T-cell (primary cell): ENCODE measurements around the gene RASL11B. TPM values are rescaled to one million over a fixed set of nuclear protein-coding genes. Genes with fewer than 3 reads are reported as not detected.

Source experiments
- ATAC-seq, 4 experiments: fragments of 200-7000 bp in 3 of 4; fragments of 150-1000 bp in 1 of 4; cut with Tn5 transposase; replicated peaks in 1 of 4; 1 replicate in 3 of 4; 2 replicates in 1 of 4; pipeline ENCODE4 v1.10.0; 2021; ENCODE audit warnings: moderate library complexity in 3 of 4, mild to moderate bottlenecking in 2 of 4, moderate number of reproducible peaks in 1 of 4
- CTCF ChIA-PET, 2 donors: fragments of 300-600 bp; sonication (Branson Sonifier 250); formaldehyde crosslinking; loops; one replicate each; lab custom pipeline; 2022; ENCODE audit warnings: antibody characterized with exemption in 2 of 2; lab: Charles Lee
- POLR2A ChIA-PET, 2 donors: fragments of 300-600 bp; sonication (Branson Sonifier 250); formaldehyde crosslinking; loops; one replicate each; lab custom pipeline; 2022; ENCODE audit warnings: antibody characterized with exemption in 2 of 2; lab: Charles Lee
- DNase-seq, 35 experiments: peaks; one replicate each; pipeline versions ENCODE4 v3.0.0 to v3.0.0-alpha.2; 2013 to 2023
- H3K27ac ChIP-seq: one replicate; pipeline ENCODE4 v1.5.1; 2013; ENCODE audit warnings: low read length
- H3K27me3 ChIP-seq, 2 experiments: replicated peaks in 1 of 2; 1 replicate in 1 of 2; 2 replicates in 1 of 2; pipeline versions ENCODE4 v1.6.1 to v1.7.0; 2013; ENCODE audit warnings: low read length in 1 of 2, mixed read lengths in 1 of 2; ENCODE audit not compliant: control insufficient read depth in 2 of 2, insufficient read depth in 2 of 2; ENCODE audit errors: extremely low read depth in 1 of 2
- H3K36me3 ChIP-seq, 2 donors: 1 replicate in 1 of 2; 2 replicates in 1 of 2; pipeline versions ENCODE4 v1.6.1 to v1.7.0; 2013; ENCODE audit warnings: low read length in 1 of 2; ENCODE audit not compliant: control insufficient read depth in 2 of 2, insufficient read depth in 1 of 2; ENCODE audit errors: extremely low read depth in 1 of 2
- H3K4me1 ChIP-seq, 2 experiments: 1 replicate in 1 of 2; 2 replicates in 1 of 2; pipeline versions ENCODE4 v1.6.1 to v1.7.0; 2013; ENCODE audit warnings: low read length in 2 of 2, mixed read lengths in 1 of 2; ENCODE audit not compliant: insufficient read depth in 2 of 2, control insufficient read depth in 1 of 2; ENCODE audit errors: extremely low read depth in 1 of 2
- H3K4me3 ChIP-seq, 2 donors: 1 replicate in 1 of 2; 2 replicates in 1 of 2; pipeline versions ENCODE4 v1.5.1 to v1.7.0; 2013; ENCODE audit warnings: mild to moderate bottlenecking in 2 of 2, low read length in 1 of 2, moderate library complexity in 1 of 2; ENCODE audit not compliant: control insufficient read depth in 1 of 2; ENCODE audit errors: extremely low read depth in 1 of 2
- H3K9me3 ChIP-seq: 2 replicates; pipeline ENCODE4 v1.7.0; 2013
- H3K27ac Mint-ChIP-seq, 2 donors: one replicate each; pipeline ENCODE4 v1.8.0; 2020 to 2021; ENCODE audit warnings: mild to moderate bottlenecking in 2 of 2, mixed read lengths in 2 of 2
- H3K27me3 Mint-ChIP-seq, 2 donors: one replicate each; pipeline ENCODE4 v1.8.0; 2021 to 2022; ENCODE audit warnings: mixed read lengths in 2 of 2
- H3K36me3 Mint-ChIP-seq: one replicate; pipeline ENCODE4 v1.8.0; 2021; ENCODE audit warnings: mixed read lengths
- H3K4me1 Mint-ChIP-seq, 3 donors: one replicate each; pipeline ENCODE4 v1.8.0; 2020 to 2022; ENCODE audit warnings: mixed read lengths in 3 of 3, mild to moderate bottlenecking in 1 of 3
- H3K4me3 Mint-ChIP-seq, 3 donors: one replicate each; pipeline ENCODE4 v1.8.0; 2020 to 2022; ENCODE audit warnings: mild to moderate bottlenecking in 3 of 3, mixed read lengths in 3 of 3, moderate library complexity in 3 of 3
- H3K9me3 Mint-ChIP-seq, 3 donors: one replicate each; pipeline ENCODE4 v1.8.0; 2020 to 2022; ENCODE audit warnings: mixed read lengths in 3 of 3
- WGBS: methylation state at CpG from one replicate; pipeline ENCODE4 v1.1.5; 2013; ENCODE audit warnings: missing lambda C conversion rate; ENCODE audit not compliant: insufficient coverage; 5-methylcytosine and 5-hydroxymethylcytosine counted together
- total RNA-seq, 35 experiments: library from RNA in 6 of 35; stranded (reverse) in 6 of 35; fragments of 120-200 nt in 1 of 35; gene quantifications; one replicate each; pipeline versions ENCODE4 v1.2.1 to v1.2.4 and lab custom pipeline; 2013 to 2026

Gene RASL11B
- total RNA-seq, 5 donors from 2014 or later (not counting 1 experiment from before 2014, with no cell fraction given), result 0.32 to 0.72 (median 0.39) TPM; not detected in 1

GRCh38 chr4:52862639-52863161, 583 bp downstream of the RASL11B start:
- peaks cover 5 to 10% (median 10%) of the 10 kb centered on the region in 3 donors for H3K4me1 Mint-ChIP-seq
- CTCF ChIA-PET, result interaction anchor here in 1 of 2 donors (1.1 kb wide), 1 partner anchor 1371 kb away, joined by 3 read pairs; no protein-coding TSS in a partner anchor
- H3K36me3 ChIP-seq, result no peaks in the 10 kb centered on the region
- peak overlapping the region; percentile 45 to 66 for H3K4me3 ChIP-seq
- ATAC-seq (no peak), DNase-seq (peak in 1 of 35 experiments; percentile 4)
- peaks cover 29 to 32% of the 10 kb centered on the region in 2 donors for H3K27me3 Mint-ChIP-seq
- POLR2A ChIA-PET, result interaction anchor here in 1 of 2 donors (0.6 kb wide), 1 partner anchor 140 kb away, joined by 3 read pairs; no protein-coding TSS in a partner anchor
- H3K36me3 Mint-ChIP-seq, result no peaks in the 10 kb centered on the region
- no peak overlapping the region for H3K27ac ChIP-seq
- H3K4me3 Mint-ChIP-seq, result peak overlapping the region; percentile 67 to 79 (median 71)
- H3K9me3 Mint-ChIP-seq, result peaks cover 0 to 6% (median 4%) of the 10 kb centered on the region in 3 donors
- no peaks in the 10 kb centered on the region for H3K9me3 ChIP-seq
- H3K4me1 ChIP-seq, result peaks cover 4 to 16% of the 10 kb centered on the region in 2 experiments
- no peak overlapping the region for H3K27ac Mint-ChIP-seq
- 36% methylated on average over 22 of the region's 23 CpGs for WGBS
- H3K27me3 ChIP-seq, result peaks cover 14 to 18% of the 10 kb centered on the region in 2 experiments

- peak overlapping the region; percentile 67 to 79 (median 71) for H3K4me3 Mint-ChIP-seq
- CTCF ChIA-PET, result interaction anchor here in 1 of 2 donors (1.1 kb wide), 1 partner anchor 1371 kb away, joined by 3 read pairs; no protein-coding TSS in a partner anchor
- H3K27me3 ChIP-seq, result peaks cover 14 to 18% of the 10 kb centered on the region in 2 experiments
- ATAC-seq, result no peak
- DNase-seq, result no peak
- no peaks in the 10 kb centered on the region for H3K36me3 Mint-ChIP-seq
- peaks cover 4 to 16% of the 10 kb centered on the region in 2 experiments for H3K4me1 ChIP-seq
- H3K9me3 ChIP-seq, result no peaks in the 10 kb centered on the region
- peaks cover 0 to under 1% (median 0%) of the 10 kb centered on the region in 3 donors for H3K9me3 Mint-ChIP-seq
- peaks cover 25 to 32% of the 10 kb centered on the region in 2 donors for H3K27me3 Mint-ChIP-seq
- 98% methylated on average over 5 of the region's 6 CpGs for WGBS
- H3K27ac ChIP-seq, result no peak overlapping the region
- POLR2A ChIA-PET, result interaction anchor here in 1 of 2 donors (0.6 kb wide), 1 partner anchor 141 kb away, joined by 3 read pairs; no protein-coding TSS in a partner anchor
- H3K4me3 ChIP-seq, result no peak overlapping the region
- H3K4me1 Mint-ChIP-seq, result peaks cover 5 to 10% (median 10%) of the 10 kb centered on the region in 3 donors
- no peaks in the 10 kb centered on the region for H3K36me3 ChIP-seq
- no peak overlapping the region for H3K27ac Mint-ChIP-seq
Measured at GRCh38 chr4:52863324-52863723, 1.2 kb downstream of the RASL11B start.

- Mint-ChIP-seq H3K27ac (no peak overlapping the region), H3K4me1 (peaks cover 5 to 10% (median 10%) of the 10 kb centered on the region in 3 donors), H3K9me3 (no peaks in the 10 kb centered on the region), H3K4me3 (no peak overlapping the region), H3K36me3 (no peaks in the 10 kb centered on the region), H3K27me3 (peaks cover 22 to 23% of the 10 kb centered on the region in 2 donors)
- DNase-seq, result no peak
- POLR2A ChIA-PET, result interaction anchor here in 1 of 2 donors (0.6 kb wide), 1 partner anchor 276 kb away, joined by 3 read pairs; no protein-coding TSS in a partner anchor
- H3K27me3 ChIP-seq, result peaks cover 13 to 18% of the 10 kb centered on the region in 2 experiments
- no peak overlapping the region for H3K27ac ChIP-seq
- 100% methylated on average over 2 of the region's 5 CpGs for WGBS
- no peak overlapping the region for H3K4me3 ChIP-seq
- H3K9me3 ChIP-seq, result no peaks in the 10 kb centered on the region
- no peak for ATAC-seq
- peaks cover 4 to 16% of the 10 kb centered on the region in 2 experiments for H3K4me1 ChIP-seq
- CTCF ChIA-PET, result no interaction called here
- no peaks in the 10 kb centered on the region for H3K36me3 ChIP-seq
Measured at GRCh38 chr4:52864793-52865192, 2.7 kb downstream of the RASL11B start.

GRCh38 chr4:52865300-52865699, 3.2 kb downstream of the RASL11B start:
- Histone ChIP-seq H3K4me3 (no peak overlapping the region), H3K36me3 (no peaks in the 10 kb centered on the region), H3K27me3 (peaks cover 10 to 18% of the 10 kb centered on the region in 2 experiments), H3K4me1 (peaks cover 4 to 16% of the 10 kb centered on the region in 2 experiments), H3K27ac (no peak overlapping the region), H3K9me3 (no peaks in the 10 kb centered on the region)
- Mint-ChIP-seq H3K4me3 (no peak overlapping the region), H3K9me3 (no peaks in the 10 kb centered on the region), H3K4me1 (peaks cover 5 to 10% (median 10%) of the 10 kb centered on the region in 3 donors), H3K36me3 (no peaks in the 10 kb centered on the region), H3K27me3 (peaks cover 18 to 19% of the 10 kb centered on the region in 2 donors), H3K27ac (no peak overlapping the region)
- ChIA-PET POLR2A (no interaction called here), CTCF (no interaction called here)
- ATAC-seq, result no peak
- 84% methylated on average over 6 of the region's 9 CpGs for WGBS
- no peak for DNase-seq

- DNase-seq (no peak), ATAC-seq (no peak)
- WGBS, result no CpG with 5 or more reads among the region's 4 CpGs
- H3K4me1 Mint-ChIP-seq, result peaks cover 0 to under 1% (median under 1%) of the 10 kb centered on the region in 3 donors
- no peak overlapping the region for H3K27ac Mint-ChIP-seq
- Histone ChIP-seq H3K4me1 (peaks cover 4 to 9% of the 10 kb centered on the region in 2 experiments), H3K4me3 (no peak overlapping the region), H3K27ac (no peak overlapping the region), H3K36me3 (no peaks in the 10 kb centered on the region), H3K9me3 (no peaks in the 10 kb centered on the region), H3K27me3 (peaks cover 5 to 10% of the 10 kb centered on the region in 2 experiments)
- H3K27me3 Mint-ChIP-seq, result peaks cover 6 to 8% of the 10 kb centered on the region in 2 donors
- no peaks in the 10 kb centered on the region for H3K9me3 Mint-ChIP-seq
- no peak overlapping the region for H3K4me3 Mint-ChIP-seq
- ChIA-PET CTCF (no interaction called here), POLR2A (no interaction called here)
- H3K36me3 Mint-ChIP-seq, result peaks cover 10% of the 10 kb centered on the region
Measured at GRCh38 chr4:52866734-52867133, 4.6 kb downstream of the RASL11B start.

GRCh38 chr4:52867163-52867562, 5.0 kb downstream of the RASL11B start:
- Histone ChIP-seq H3K27ac (no peak overlapping the region), H3K36me3 (no peaks in the 10 kb centered on the region), H3K9me3 (no peaks in the 10 kb centered on the region), H3K4me3 (no peak overlapping the region), H3K4me1 (peaks cover 4 to 8% of the 10 kb centered on the region in 2 experiments), H3K27me3 (peaks cover 5 to 9% of the 10 kb centered on the region in 2 experiments)
- 100% methylated on average over 2 of the region's 4 CpGs for WGBS
- ChIA-PET CTCF (no interaction called here), POLR2A (no interaction called here)
- no peak for DNase-seq
- Mint-ChIP-seq H3K27me3 (peaks cover 6 to 8% of the 10 kb centered on the region in 2 donors), H3K27ac (no peak overlapping the region), H3K4me1 (no peaks in the 10 kb centered on the region), H3K36me3 (peaks cover 11% of the 10 kb centered on the region), H3K9me3 (no peaks in the 10 kb centered on the region), H3K4me3 (no peak overlapping the region)
- ATAC-seq, result no peak
